K562 (cell line): ENCODE data around the gene AANAT. TPM values are rescaled to one million over a fixed set of nuclear protein-coding genes. Genes with fewer than 3 reads are reported as not detected.

Experiments
- ARID4B ChIP-seq: sonication (generic); formaldehyde crosslinking; IDR thresholded peaks from 2 replicates; pipeline ENCODE4 v1.8.0; 2022; ENCODE audit warnings: mild to moderate bottlenecking, missing genetic modification reagents
- CBX2 ChIP-seq: fragments of 200-600 bp; sonication (generic); IDR thresholded peaks from one replicate; pipeline ENCODE4 v1.6.1; 2012; ENCODE audit warnings: mild to moderate bottlenecking, low read length, inconsistent platforms; ENCODE audit not compliant: insufficient read depth, poor library complexity, severe bottlenecking
- E2F6 ChIP-seq, 2 experiments: IDR thresholded peaks; 2 replicates each; pipeline ENCODE4 v1.6.1; 2011; ENCODE audit warnings: borderline replicate concordance in 1 of 2, control low read depth in 1 of 2, low read depth in 1 of 2, low read length in 1 of 2, mild to moderate bottlenecking in 1 of 2, mixed read lengths in 1 of 2, moderate library complexity in 1 of 2; ENCODE audit not compliant: insufficient read depth in 1 of 2, insufficient read length in 1 of 2, poor library complexity in 1 of 2, severe bottlenecking in 1 of 2; ENCODE audit errors: extremely low read depth in 1 of 2
- ETV1 ChIP-seq: fragments of 450-650 bp; conservative IDR thresholded peaks from 2 replicates; pipeline ENCODE4 v1.6.1; 2016; ENCODE audit warnings: missing genetic modification characterization, control low read depth, low read depth, missing compliant biosample characterization
- GMEB1 ChIP-seq: fragments of 250-450 bp; sonication (Bioruptor Pico); IDR thresholded peaks from 2 replicates; pipeline ENCODE4 v1.4.0; 2020; ENCODE audit warnings: mild to moderate bottlenecking
- KDM5B ChIP-seq: fragments of 200-600 bp; sonication (generic); IDR thresholded peaks from 2 replicates; pipeline ENCODE4 v1.6.1; 2012; ENCODE audit warnings: low read depth, mild to moderate bottlenecking, moderate library complexity, low read length, control low read depth, inconsistent platforms; ENCODE audit not compliant: insufficient replicate concordance
- MAX ChIP-seq: sonication (generic); formaldehyde crosslinking; IDR thresholded peaks from 2 replicates; pipeline ENCODE4 v1.9.0; 2022; ENCODE audit warnings: mild to moderate bottlenecking, missing genetic modification reagents
- MBD2 ChIP-seq: sonication (generic); IDR thresholded peaks from 2 replicates; pipeline ENCODE4 v1.6.1; 2016; ENCODE audit warnings: low read depth, borderline replicate concordance
- POU5F1 ChIP-seq: fragments of 150-350 bp; IDR thresholded peaks from 2 replicates; pipeline ENCODE4 v1.6.1; 2014; ENCODE audit warnings: borderline replicate concordance, low read length, low read depth, mild to moderate bottlenecking; ENCODE audit not compliant: partially characterized antibody
- RNF219 ChIP-seq: fragments of 250-450 bp; sonication (Bioruptor Pico); IDR thresholded peaks from 2 replicates; pipeline ENCODE4 v1.5.0; 2022; ENCODE audit warnings: mild to moderate bottlenecking
- SOX6 ChIP-seq: fragments of 450-650 bp; IDR thresholded peaks from 2 replicates; pipeline ENCODE4 v1.6.1; 2014; ENCODE audit warnings: mild to moderate bottlenecking
- SREBF1 ChIP-seq: fragments of 150-350 bp; IDR thresholded peaks from 2 replicates; pipeline ENCODE4 v1.6.1; 2014; ENCODE audit warnings: antibody characterized with exemption, low read depth, low read length, borderline replicate concordance
- STAT5B ChIP-seq: fragments of 250-450 bp; sonication (Bioruptor Pico); IDR thresholded peaks from 2 replicates; pipeline ENCODE4 v1.8.0; 2021; ENCODE audit warnings: mild to moderate bottlenecking, inconsistent platforms
- TEAD4 ChIP-seq, 2 experiments: sonication (generic) in 1 of 2; formaldehyde crosslinking in 1 of 2; IDR thresholded peaks; 2 replicates each; pipeline versions ENCODE4 v1.6.1 to v1.8.0; 2012 to 2022; ENCODE audit warnings: borderline replicate concordance in 1 of 2, inconsistent platforms in 1 of 2, low read length in 1 of 2, mild to moderate bottlenecking in 1 of 2, missing genetic modification reagents in 1 of 2
- polyA plus RNA-seq, 8 experiments: library from polyadenylated mRNA; depleted of rRNA in 4 of 8; stranded (reverse) in 5 of 8; unstranded in 3 of 8; fragments of >200 nt; fragmentation: Nextera tagmentation in 2 of 8; fragmentation: Illumina TruSeq in 1 of 8; extraction: Ambion mirVana in 2 of 8; extraction: Trizol in 1 of 8; gene quantifications; 2 replicates each; pipeline versions ENCODE4 v1.2.1 to v1.2.3, GENCODE V29; 2011 to 2014; ENCODE audit warnings: inconsistent platforms in 1 of 8, missing spikeins in 1 of 8
- total RNA-seq, 7 experiments: library from RNA; depleted of rRNA in 6 of 7; stranded (reverse); fragments of >200 nt in 6 of 7; fragmentation: Illumina TruSeq in 2 of 7; extraction: Trizol in 2 of 7; gene quantifications; 2 replicates each; pipeline versions ENCODE4 v1.2.1 to v1.2.3, GENCODE V29; 2011 to 2021; ENCODE audit warnings: low replicate concordance in 1 of 7

Gene AANAT
- total and polyA plus RNA-seq, 9 of the 15 experiments (the other 6 are each of a cell fraction or from before 2014, with no cell fraction given) = not detected

- no peak for TF ChIP-seq CBX2
- no peak for TF ChIP-seq STAT5B (CRISPR knock-in tag)
- peak; percentile 82; the same call in 1 of the 2 replicates for TF ChIP-seq ARID4B
- no peak for TF ChIP-seq SREBF1
- TF ChIP-seq MAX (CRISPR knock-in tag) = peak; percentile 63
- peak; percentile 76 for TF ChIP-seq KDM5B
- no peak for TF ChIP-seq RNF219 (CRISPR knock-in tag)
- TF ChIP-seq SOX6 = no peak
- TF ChIP-seq POU5F1 = no peak
- peak in 1 of 2 experiments; percentile 30 for TF ChIP-seq E2F6 (IDR thresholded peaks at IDR 0.05; ENCODE audit: borderline replicate concordance in 1 of 2, extremely low read depth in 1 of 2, insufficient read depth in 1 of 2, insufficient read length in 1 of 2, low read depth in 1 of 2, low read length in 1 of 2, poor library complexity in 1 of 2, severe bottlenecking in 1 of 2)
- TF ChIP-seq GMEB1 (CRISPR knock-in tag) = peak; percentile 47; the same call in 1 of the 2 replicates
- no peak for TF ChIP-seq TEAD4 (IDR thresholded peaks at IDR 0.05; ENCODE audit: low read length)
- TF ChIP-seq TEAD4 (CRISPR knock-in tag; IDR thresholded peaks at IDR 0.05; ENCODE audit: borderline replicate concordance) = no peak
- no peak for TF ChIP-seq MBD2
- no peak for TF ChIP-seq ETV1 (tag)
These were observed 33.8 kb downstream of the AANAT start, which contains the start of gene RHBDF2 (continued) for GRCh38 chr17:76501018-76501826.
